LNCAP (cell line): ENCODE measurements around the gene ITM2A.

Experiments used
- TF ChIP-seq, protein P1 (sequence below): fragments of 450-650 bp; IDR thresholded peaks from 2 replicates; pipeline ENCODE4 v1.5.1; 2017; ENCODE audit warnings: mild to moderate bottlenecking

ITM2A gene

DNA sequence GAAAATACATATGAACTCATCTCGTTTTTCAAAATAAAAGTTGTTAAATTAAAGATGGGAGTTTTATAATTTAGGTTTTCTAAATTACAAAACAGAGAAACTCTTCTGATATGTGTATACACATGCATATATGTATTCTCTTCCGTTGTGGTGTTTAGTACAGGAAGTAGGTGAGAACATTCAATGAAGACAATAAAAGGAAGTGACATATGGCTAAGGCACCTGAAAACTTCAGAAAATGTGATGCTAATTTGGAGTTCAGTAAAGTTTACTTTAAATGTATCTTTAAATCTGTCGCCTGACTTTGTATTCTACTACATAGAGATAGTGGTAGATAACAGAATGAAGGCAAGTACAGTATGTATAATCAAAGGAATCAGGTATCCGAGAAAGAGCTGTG, 33.5 kb upstream of the ITM2A start:
- TF ChIP-seq, protein P1, sequence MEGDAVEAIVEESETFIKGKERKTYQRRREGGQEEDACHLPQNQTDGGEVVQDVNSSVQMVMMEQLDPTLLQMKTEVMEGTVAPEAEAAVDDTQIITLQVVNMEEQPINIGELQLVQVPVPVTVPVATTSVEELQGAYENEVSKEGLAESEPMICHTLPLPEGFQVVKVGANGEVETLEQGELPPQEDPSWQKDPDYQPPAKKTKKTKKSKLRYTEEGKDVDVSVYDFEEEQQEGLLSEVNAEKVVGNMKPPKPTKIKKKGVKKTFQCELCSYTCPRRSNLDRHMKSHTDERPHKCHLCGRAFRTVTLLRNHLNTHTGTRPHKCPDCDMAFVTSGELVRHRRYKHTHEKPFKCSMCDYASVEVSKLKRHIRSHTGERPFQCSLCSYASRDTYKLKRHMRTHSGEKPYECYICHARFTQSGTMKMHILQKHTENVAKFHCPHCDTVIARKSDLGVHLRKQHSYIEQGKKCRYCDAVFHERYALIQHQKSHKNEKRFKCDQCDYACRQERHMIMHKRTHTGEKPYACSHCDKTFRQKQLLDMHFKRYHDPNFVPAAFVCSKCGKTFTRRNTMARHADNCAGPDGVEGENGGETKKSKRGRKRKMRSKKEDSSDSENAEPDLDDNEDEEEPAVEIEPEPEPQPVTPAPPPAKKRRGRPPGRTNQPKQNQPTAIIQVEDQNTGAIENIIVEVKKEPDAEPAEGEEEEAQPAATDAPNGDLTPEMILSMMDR = no peak

DNA sequence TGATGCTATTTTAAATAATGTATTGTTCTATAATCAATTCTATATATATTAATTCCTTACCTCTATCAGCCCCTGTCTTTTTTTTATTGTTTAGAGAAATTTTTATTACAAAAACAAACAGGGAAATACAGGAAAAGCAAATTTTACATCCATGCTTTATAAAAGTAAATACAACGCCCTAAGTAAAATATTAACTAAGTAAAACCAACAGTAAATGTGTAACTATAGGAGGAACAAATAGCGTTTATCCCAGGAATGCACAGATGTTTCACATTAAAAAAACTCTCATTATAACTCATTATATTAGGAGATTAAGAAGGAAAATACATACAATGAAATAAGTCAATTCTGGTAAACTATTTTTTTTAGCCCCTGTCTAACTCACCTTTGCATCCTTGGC, 8.2 kb upstream of the ITM2A start:
- TF ChIP-seq, protein P1 = no peak

DNA sequence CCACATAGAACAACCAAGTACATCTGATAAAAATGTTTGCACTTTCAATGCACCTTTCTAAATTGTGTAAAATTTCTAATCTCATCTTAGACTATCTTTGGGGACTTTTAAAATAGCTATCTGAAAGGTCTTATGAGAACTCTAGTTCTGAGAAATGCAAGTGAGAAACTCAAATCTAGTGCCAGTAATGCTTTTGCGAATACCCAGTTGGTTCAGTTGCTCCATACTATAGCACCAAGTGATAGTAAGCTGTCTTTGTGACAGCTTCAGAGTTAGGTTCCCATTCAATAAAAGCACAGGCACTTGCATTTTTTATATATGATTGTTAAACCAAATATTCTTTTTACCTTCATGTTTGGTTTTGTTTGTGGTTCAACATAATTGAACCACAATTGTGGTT, 4.5 kb upstream of the ITM2A start:
- TF ChIP-seq, protein P1 = no peak

DNA sequence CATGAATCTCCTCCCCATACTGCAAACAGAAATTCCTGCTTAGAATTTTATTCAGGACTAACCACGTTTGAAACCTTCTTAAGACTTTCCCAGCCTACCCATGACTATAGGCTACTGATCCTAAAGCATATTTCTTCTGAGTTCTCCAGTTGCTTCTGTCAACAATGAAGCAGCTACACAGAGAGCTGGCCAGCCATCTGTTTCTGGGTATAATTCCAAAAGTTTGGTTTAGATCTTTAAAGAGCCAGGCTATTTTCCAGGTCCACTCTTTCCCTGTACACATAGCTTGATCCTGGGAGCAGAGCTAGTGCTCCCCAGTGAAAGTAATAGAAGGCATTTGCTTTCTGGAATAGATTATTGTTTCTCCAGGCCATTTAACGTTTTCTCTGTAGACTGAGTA, 4.0 kb upstream of the ITM2A start:
- TF ChIP-seq, protein P1 = no peak

DNA sequence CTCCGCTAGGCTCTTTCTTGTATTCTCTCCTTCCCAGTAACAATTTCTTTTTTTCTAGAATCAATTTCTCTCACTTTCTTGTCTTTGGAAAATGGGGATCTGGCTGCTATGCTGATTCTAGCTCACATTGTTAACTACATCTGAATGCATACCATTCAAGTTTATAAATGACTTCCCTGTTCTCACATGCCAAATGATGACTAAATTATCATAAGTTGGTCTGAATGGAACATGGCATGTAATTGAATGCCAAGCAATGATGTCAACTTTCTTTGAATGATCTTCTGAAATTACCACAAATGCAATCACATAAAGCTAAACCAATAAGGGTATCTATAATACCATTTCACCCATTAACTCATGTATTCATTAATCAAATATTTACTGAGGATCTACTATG, 2.7 kb upstream of the ITM2A start:
- TF ChIP-seq, protein P1 = no peak

DNA sequence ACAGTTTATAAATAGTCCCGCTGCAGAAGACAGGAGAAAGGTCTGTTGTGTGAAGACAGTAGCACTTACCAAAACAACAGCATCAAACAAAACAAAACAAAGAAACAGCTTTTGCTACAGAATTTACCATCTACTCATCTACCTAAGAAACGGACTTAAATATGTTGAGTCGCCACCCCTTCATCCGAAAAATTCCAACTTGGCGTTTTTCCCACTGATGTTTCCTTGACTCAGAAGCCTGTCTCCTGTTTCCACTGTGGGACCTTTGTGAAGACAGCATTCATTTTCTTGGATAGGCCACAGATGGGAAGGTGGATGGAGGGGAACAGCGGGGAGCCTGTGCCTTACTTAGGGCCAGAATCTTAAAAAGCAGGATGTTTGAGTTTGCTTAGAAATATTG, 1.3 kb upstream of the ITM2A start:
- TF ChIP-seq, protein P1 = no peak

DNA sequence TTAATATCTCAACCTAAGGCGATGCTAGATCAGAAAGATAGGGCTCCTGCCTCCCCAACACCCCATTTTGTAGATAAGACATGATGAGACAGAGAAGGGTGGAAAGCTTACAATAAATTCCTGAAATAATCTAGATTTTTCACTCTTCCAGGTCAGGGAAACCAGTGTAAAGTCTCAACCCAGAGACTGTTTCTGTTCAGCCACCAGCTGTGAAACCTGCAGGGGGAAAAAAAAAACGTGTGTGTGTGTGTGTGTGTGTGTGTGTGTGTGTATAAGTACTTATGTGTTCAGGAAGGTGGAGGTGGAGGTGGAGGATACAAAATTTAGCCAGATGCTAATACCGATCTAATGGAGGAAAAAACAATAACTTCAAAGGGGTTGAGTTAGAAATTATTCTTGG, 773 bp upstream of the ITM2A start:
- TF ChIP-seq, protein P1 = no peak

DNA sequence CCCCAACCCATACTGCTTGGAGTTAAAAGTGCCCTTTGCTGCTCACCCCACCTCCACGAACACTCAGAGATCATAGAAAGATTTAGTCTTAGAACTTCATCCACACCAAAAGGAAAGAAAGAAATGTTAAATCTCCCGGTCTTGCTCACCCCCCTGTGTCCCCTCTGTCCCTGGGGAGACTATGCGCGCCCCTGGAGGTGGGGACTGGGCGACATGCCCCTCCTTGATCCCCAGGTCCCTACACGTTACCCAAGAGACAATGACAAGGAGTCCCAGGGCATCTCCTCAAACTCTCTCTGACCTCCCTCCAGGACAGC, 620 bp downstream of the ITM2A start:
- TF ChIP-seq, protein P1 = no peak
